ENCODE measurements around the gene PKP4. TPM values are rescaled to one million over a fixed set of nuclear protein-coding genes. Genes with fewer than 3 reads are reported as not detected.
A peak's percentile ranks its signal among the peaks of the same experiment; 100 is the strongest.

The PKP4 gene
- total and polyA plus RNA-seq, 9 of the 15 experiments (the other 6 are each of a cell fraction or from before 2014, with no cell fraction given): 24.6 to 99.1 (median 74.0) TPM

DNA sequence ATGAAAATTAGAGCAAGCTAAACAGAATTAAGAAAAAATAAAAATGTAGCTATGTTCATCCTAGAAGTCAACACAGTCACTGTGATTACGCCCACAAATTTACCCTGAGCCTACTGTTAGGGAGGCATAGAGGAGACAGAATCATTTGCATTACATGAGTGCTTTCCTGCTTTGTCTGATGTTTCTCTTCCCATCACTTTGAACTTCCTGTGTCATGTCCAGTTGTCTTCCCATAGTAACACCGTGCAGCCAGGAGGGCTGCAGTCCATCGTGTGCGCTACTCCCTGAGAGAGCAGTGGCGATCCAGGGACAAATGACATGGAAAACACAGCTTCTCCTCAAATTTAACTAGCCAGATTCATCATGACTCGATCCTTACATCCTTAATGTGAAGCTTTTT is 188.5 kb downstream of the PKP4 start:
- CTCF ChIA-PET (ENCODE audit: low intra/inter-chr PET ratio): no interaction called here
- TF ChIP-seq ZFPM2 (CRISPR knock-in tag; IDR thresholded peaks at IDR 0.05) (no peak), ZNF717 (CRISPR knock-in tag; IDR thresholded peaks at IDR 0.05) (no peak), PTTG1 (tag; IDR thresholded peaks at IDR 0.05; ENCODE audit: low read depth) (no peak), ZKSCAN8 (CRISPR knock-in tag; IDR thresholded peaks at IDR 0.05) (no peak), RNF2 (IDR thresholded peaks at IDR 0.05) (no peak), GATAD2B (IDR thresholded peaks at IDR 0.05; ENCODE audit: borderline replicate concordance) (no peak)
- ATAC-seq (no peak), FAIRE-seq (no peak), DNase-seq (ENCODE audit: extremely low read depth in 1 of 4, low spot score in 3 of 4) (no peak)
- Histone ChIP-seq H3K4me2 (ENCODE audit: insufficient read depth, low read length) (no peak overlapping the region), H4K20me1 (replicated peaks; ENCODE audit: control insufficient read depth, insufficient read depth, low read length) (no peaks in the 10 kb centered on the region), H3K4me1 (replicated peaks in 1 of 2; ENCODE audit: control insufficient read depth in 2 of 2, insufficient read depth in 2 of 2, low read length in 2 of 2) (no peaks in the 10 kb centered on the region), H3K4me3 (no peak overlapping the region), H2AFZ (ENCODE audit: low read depth, low read length) (no peak overlapping the region), H3K9ac (ENCODE audit: insufficient read depth in 1 of 2, low read depth in 2 of 2, low read length in 2 of 2) (no peak overlapping the region), H3K27ac (ENCODE audit: extremely low read depth, low read depth, low read length) (no peak overlapping the region), H3K27me3 (ENCODE audit: control insufficient read depth in 2 of 2, insufficient read depth in 2 of 2, low read length in 2 of 2) (no peaks in the 10 kb centered on the region), H3K79me2 (ENCODE audit: control insufficient read depth, insufficient read depth, low read length) (no peaks in the 10 kb centered on the region), H3K9me3 (replicated peaks; ENCODE audit: control insufficient read depth, insufficient read depth, low read depth, low read length) (no peaks in the 10 kb centered on the region), H3K36me3 (ENCODE audit: control insufficient read depth, insufficient read depth, low read length) (peaks cover 48% of the 10 kb centered on the region), H3K9me1 (ENCODE audit: control insufficient read depth, insufficient read depth, low read length) (no peaks in the 10 kb centered on the region)
- intact Hi-C loops (cut with micrococcal nuclease): no loop called here
- POLR2A ChIA-PET: interaction anchor here (0.5 to 1.3 kb wide), 3 partner anchors 10 to 82 kb away, joined by 3 to 4 read pairs (median 3); no protein-coding TSS in a partner anchor
- BruUV-seq (replicated peaks): no TSS peak
- in situ Hi-C loops (cut with MboI): no loop called here
- WGBS (ENCODE audit: insufficient coverage, low coverage, missing lambda C conversion rate): 95% methylated on average over 6 of the region's 6 CpGs

DNA sequence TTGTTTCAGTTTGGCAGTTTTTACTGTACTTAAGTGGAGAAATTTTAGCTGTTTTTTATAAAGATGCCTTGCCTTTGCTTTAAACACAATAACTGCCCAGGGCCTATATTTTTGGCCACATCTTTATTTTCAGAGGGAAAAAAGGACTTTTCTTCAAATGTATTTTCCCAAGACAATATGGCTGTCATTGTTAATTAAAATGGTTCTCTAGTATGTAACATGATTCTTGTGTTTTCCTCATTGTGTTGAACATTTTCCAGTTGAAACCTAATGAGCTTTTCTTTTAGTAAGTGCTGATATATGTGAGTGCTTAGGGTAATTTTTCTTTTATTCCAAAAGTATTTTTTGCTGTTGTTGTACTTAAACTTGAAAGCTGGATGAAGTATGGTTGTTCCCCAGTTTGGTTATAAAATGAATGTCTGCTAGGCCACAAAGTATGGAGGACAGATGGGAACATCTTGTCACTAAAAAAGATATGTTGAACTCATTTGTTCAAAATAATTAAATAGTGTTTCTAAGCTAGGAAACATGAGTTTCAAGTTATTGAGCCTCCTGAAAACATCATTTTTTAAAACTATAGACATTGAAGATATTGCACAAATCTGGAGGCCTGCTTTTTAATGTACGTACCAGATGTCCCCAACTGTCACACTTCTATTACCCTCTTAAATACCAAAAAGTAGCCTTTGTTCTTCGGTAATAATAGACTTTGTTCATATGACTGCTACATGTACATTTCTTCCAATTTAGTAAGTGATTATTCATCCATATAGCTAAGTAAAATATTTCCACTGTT is 190.9 kb downstream of the PKP4 start:
- in situ Hi-C loops (cut with MboI): no loop called here
- Histone ChIP-seq H3K9me3 (replicated peaks; ENCODE audit: control insufficient read depth, insufficient read depth, low read depth, low read length) (no peaks in the 10 kb centered on the region), H3K4me3 (no peak overlapping the region), H2AFZ (ENCODE audit: low read depth, low read length) (no peak overlapping the region), H3K27me3 (ENCODE audit: control insufficient read depth in 2 of 2, insufficient read depth in 2 of 2, low read length in 2 of 2) (no peaks in the 10 kb centered on the region), H3K9me1 (ENCODE audit: control insufficient read depth, insufficient read depth, low read length) (no peaks in the 10 kb centered on the region), H3K4me2 (ENCODE audit: insufficient read depth, low read length) (no peak overlapping the region), H3K79me2 (ENCODE audit: control insufficient read depth, insufficient read depth, low read length) (no peaks in the 10 kb centered on the region), H3K4me1 (replicated peaks in 1 of 2; ENCODE audit: control insufficient read depth in 2 of 2, insufficient read depth in 2 of 2, low read length in 2 of 2) (no peaks in the 10 kb centered on the region), H4K20me1 (replicated peaks; ENCODE audit: control insufficient read depth, insufficient read depth, low read length) (no peaks in the 10 kb centered on the region), H3K9ac (ENCODE audit: insufficient read depth in 1 of 2, low read depth in 2 of 2, low read length in 2 of 2) (no peak overlapping the region), H3K36me3 (ENCODE audit: control insufficient read depth, insufficient read depth, low read length) (peaks cover 47% of the 10 kb centered on the region; the same call in 2 of the 3 replicates), H3K27ac (ENCODE audit: extremely low read depth, low read depth, low read length) (no peak overlapping the region)
- peak; percentile 78 for TF ChIP-seq CEBPB (tag; IDR thresholded peaks at IDR 0.05)
- TF ChIP-seq MEF2A (IDR thresholded peaks at IDR 0.05; ENCODE audit: control insufficient read depth, low read depth, low read length): no peak
- TF ChIP-seq, protein P1, sequence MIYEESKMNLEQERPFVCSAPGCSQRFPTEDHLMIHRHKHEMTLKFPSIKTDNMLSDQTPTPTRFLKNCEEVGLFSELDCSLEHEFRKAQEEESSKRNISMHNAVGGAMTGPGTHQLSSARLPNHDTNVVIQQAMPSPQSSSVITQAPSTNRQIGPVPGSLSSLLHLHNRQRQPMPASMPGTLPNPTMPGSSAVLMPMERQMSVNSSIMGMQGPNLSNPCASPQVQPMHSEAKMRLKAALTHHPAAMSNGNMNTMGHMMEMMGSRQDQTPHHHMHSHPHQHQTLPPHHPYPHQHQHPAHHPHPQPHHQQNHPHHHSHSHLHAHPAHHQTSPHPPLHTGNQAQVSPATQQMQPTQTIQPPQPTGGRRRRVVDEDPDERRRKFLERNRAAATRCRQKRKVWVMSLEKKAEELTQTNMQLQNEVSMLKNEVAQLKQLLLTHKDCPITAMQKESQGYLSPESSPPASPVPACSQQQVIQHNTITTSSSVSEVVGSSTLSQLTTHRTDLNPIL (CRISPR knock-in tag; IDR thresholded peaks at IDR 0.05): no peak
- TF ChIP-seq CEBPG (CRISPR knock-in tag; IDR thresholded peaks at IDR 0.05): no peak
- peak; percentile 37 to 58; a peak in 1 of 4 replicates for TF ChIP-seq CEBPG (tag; conservative IDR thresholded peaks at IDR 0.05 in 1 of 2, IDR thresholded peaks at IDR 0.05 in 1 of 2)
- ChIA-PET POLR2A (interaction anchor here (1.0 to 1.2 kb wide), 2 partner anchors 11 to 18 kb away, joined by 3 read pairs; no protein-coding TSS in a partner anchor), CTCF (ENCODE audit: low intra/inter-chr PET ratio) (no interaction called here)
- no peak for ATAC-seq
- no peak for DNase-seq (ENCODE audit: extremely low read depth in 1 of 4, low spot score in 3 of 4)
- no peak for FAIRE-seq
- no TSS peak for BruUV-seq (replicated peaks)
- intact Hi-C loops (cut with micrococcal nuclease): no loop called here
- 90% methylated on average over 2 of the region's 2 CpGs for WGBS (ENCODE audit: insufficient coverage, low coverage, missing lambda C conversion rate)
